Suprapubic skin (tissue), 4 donors: ENCODE results near the gene ABCC9.

Experiments used
- EP300 ChIP-seq: sonication (generic); formaldehyde crosslinking; IDR thresholded peaks from one replicate; pipeline ENCODE4 v1.6.1; 2017; ENCODE audit warnings: antibody characterized with exemption
- POLR2A ChIP-seq, 2 donors: fragments of 450-650 bp; IDR thresholded peaks; one replicate each; pipeline ENCODE4 v1.6.1; 2017; ENCODE audit warnings: antibody characterized with exemption in 2 of 2, mild to moderate bottlenecking in 2 of 2, moderate library complexity in 2 of 2
- POLR2AphosphoS5 ChIP-seq, 3 donors: sonication (generic); formaldehyde crosslinking; IDR thresholded peaks; one replicate each; pipeline ENCODE4 v1.6.1; 2017; ENCODE audit warnings: antibody characterized with exemption in 3 of 3
- TF ChIP-seq, protein P1 (sequence below), 2 donors: fragments of 200-600 bp in 1 of 2; fragments of 450-650 bp in 1 of 2; sonication (generic) in 1 of 2; IDR thresholded peaks; one replicate each; pipeline ENCODE4 v1.5.1; 2016 to 2019; ENCODE audit warnings: antibody characterized with exemption in 2 of 2, mild to moderate bottlenecking in 1 of 2, moderate library complexity in 1 of 2

DNA sequence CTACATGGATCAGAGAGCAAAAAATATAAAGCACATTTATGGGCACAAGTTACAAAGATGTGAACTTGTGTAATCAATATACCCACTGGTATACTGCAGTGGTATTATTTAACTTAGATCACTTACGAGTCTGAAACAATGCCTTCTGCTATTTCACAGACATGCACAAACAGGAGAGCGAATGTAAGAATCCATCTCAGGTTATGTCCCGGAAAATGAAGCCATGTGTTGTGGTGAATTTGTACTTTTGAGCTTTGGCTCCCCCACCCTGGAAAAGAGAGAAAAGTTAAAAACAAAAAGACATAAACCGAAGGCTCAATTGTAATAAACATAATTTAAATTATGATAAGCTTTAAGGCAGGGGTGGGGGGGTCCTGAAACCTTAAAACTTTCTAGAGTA is 7.6 kb downstream of the ABCC9 start:
- TF ChIP-seq, protein P1, sequence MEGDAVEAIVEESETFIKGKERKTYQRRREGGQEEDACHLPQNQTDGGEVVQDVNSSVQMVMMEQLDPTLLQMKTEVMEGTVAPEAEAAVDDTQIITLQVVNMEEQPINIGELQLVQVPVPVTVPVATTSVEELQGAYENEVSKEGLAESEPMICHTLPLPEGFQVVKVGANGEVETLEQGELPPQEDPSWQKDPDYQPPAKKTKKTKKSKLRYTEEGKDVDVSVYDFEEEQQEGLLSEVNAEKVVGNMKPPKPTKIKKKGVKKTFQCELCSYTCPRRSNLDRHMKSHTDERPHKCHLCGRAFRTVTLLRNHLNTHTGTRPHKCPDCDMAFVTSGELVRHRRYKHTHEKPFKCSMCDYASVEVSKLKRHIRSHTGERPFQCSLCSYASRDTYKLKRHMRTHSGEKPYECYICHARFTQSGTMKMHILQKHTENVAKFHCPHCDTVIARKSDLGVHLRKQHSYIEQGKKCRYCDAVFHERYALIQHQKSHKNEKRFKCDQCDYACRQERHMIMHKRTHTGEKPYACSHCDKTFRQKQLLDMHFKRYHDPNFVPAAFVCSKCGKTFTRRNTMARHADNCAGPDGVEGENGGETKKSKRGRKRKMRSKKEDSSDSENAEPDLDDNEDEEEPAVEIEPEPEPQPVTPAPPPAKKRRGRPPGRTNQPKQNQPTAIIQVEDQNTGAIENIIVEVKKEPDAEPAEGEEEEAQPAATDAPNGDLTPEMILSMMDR (IDR thresholded peaks at IDR 0.05) = no peak
- TF ChIP-seq POLR2A (IDR thresholded peaks at IDR 0.05) (no peak), POLR2AphosphoS5 (IDR thresholded peaks at IDR 0.05) (no peak), EP300 (no peak)
